ENCODE measurements around the gene SUPT3H. TPM values are rescaled to one million over a fixed set of nuclear protein-coding genes. Genes with fewer than 3 reads are reported as not detected.

SUPT3H gene
- total RNA-seq, 1 donor = 4.7 TPM

- H3K79me2 ChIP-seq (ENCODE audit: insufficient read depth, low read length) = no peaks in the 10 kb centered on the region
- no peaks in the 10 kb centered on the region for H4K20me1 ChIP-seq (ENCODE audit: insufficient read depth, low read length)
- H3K4me1 ChIP-seq (ENCODE audit: insufficient read depth, low read length) = no peaks in the 10 kb centered on the region
- H3K36me3 ChIP-seq (ENCODE audit: insufficient read depth, low read length) = no peaks in the 10 kb centered on the region
- H3K4me3 ChIP-seq (ENCODE audit: insufficient read depth, low read length) = no peak overlapping the region
- no peaks in the 10 kb centered on the region for H3K27me3 ChIP-seq (ENCODE audit: insufficient read depth, low read length)
- H2AFZ ChIP-seq (ENCODE audit: low read length) = no peak overlapping the region
- no peak for TF ChIP-seq CTCF (IDR thresholded peaks at IDR 0.05; ENCODE audit: extremely low read depth, low read depth, low read length)
- no peaks in the 10 kb centered on the region for H3K9me3 ChIP-seq (ENCODE audit: low read depth, low read length)
- no peak overlapping the region for H3K4me2 ChIP-seq (ENCODE audit: insufficient read depth, low read length)
- DNase-seq (ENCODE audit: insufficient read length, low spot score, missing footprints) = no peak
- no peak overlapping the region for H3K27ac ChIP-seq (ENCODE audit: low read depth, low read length)
These were observed 451.2 kb downstream of the SUPT3H start for GRCh38 chr6:44926556-44926955.

GRCh38 chr6:44925100-44925739 lies 452.5 kb downstream of the SUPT3H start:
- no peak for TF ChIP-seq CTCF (IDR thresholded peaks at IDR 0.05; ENCODE audit: extremely low read depth, low read depth, low read length)
- Histone ChIP-seq H3K4me1 (ENCODE audit: insufficient read depth, low read length) (peaks cover 4% of the 10 kb centered on the region), H3K4me2 (ENCODE audit: insufficient read depth, low read length) (peak overlapping the region; percentile 29), H4K20me1 (ENCODE audit: insufficient read depth, low read length) (no peaks in the 10 kb centered on the region), H3K9me3 (ENCODE audit: low read depth, low read length) (no peaks in the 10 kb centered on the region), H3K4me3 (ENCODE audit: insufficient read depth, low read length) (no peak overlapping the region), H2AFZ (ENCODE audit: low read length) (peak overlapping the region; percentile 38), H3K79me2 (ENCODE audit: insufficient read depth, low read length) (no peaks in the 10 kb centered on the region), H3K27me3 (ENCODE audit: insufficient read depth, low read length) (no peaks in the 10 kb centered on the region), H3K27ac (ENCODE audit: low read depth, low read length) (peak overlapping the region; percentile 18), H3K36me3 (ENCODE audit: insufficient read depth, low read length) (no peaks in the 10 kb centered on the region)
- DNase-seq (ENCODE audit: insufficient read length, low spot score, missing footprints) = peak; percentile 38

GRCh38 chr6:44923444-44923843 lies 454.3 kb downstream of the SUPT3H start:
- Histone ChIP-seq H2AFZ (ENCODE audit: low read length) (no peak overlapping the region), H3K9me3 (ENCODE audit: low read depth, low read length) (no peaks in the 10 kb centered on the region), H3K27ac (ENCODE audit: low read depth, low read length) (no peak overlapping the region), H3K36me3 (ENCODE audit: insufficient read depth, low read length) (no peaks in the 10 kb centered on the region), H3K4me2 (ENCODE audit: insufficient read depth, low read length) (no peak overlapping the region), H3K79me2 (ENCODE audit: insufficient read depth, low read length) (no peaks in the 10 kb centered on the region), H3K27me3 (ENCODE audit: insufficient read depth, low read length) (no peaks in the 10 kb centered on the region), H3K4me3 (ENCODE audit: insufficient read depth, low read length) (no peak overlapping the region), H4K20me1 (ENCODE audit: insufficient read depth, low read length) (no peaks in the 10 kb centered on the region), H3K4me1 (ENCODE audit: insufficient read depth, low read length) (peaks cover 4% of the 10 kb centered on the region)
- no peak for DNase-seq (ENCODE audit: insufficient read length, low spot score, missing footprints)
- TF ChIP-seq CTCF (IDR thresholded peaks at IDR 0.05; ENCODE audit: extremely low read depth, low read depth, low read length) = no peak

GRCh38 chr6:44921798-44922197 lies 455.9 kb downstream of the SUPT3H start:
- Histone ChIP-seq H3K27me3 (ENCODE audit: insufficient read depth, low read length) (no peaks in the 10 kb centered on the region), H4K20me1 (ENCODE audit: insufficient read depth, low read length) (no peaks in the 10 kb centered on the region), H3K36me3 (ENCODE audit: insufficient read depth, low read length) (no peaks in the 10 kb centered on the region), H3K4me1 (ENCODE audit: insufficient read depth, low read length) (peaks cover 4% of the 10 kb centered on the region), H3K4me2 (ENCODE audit: insufficient read depth, low read length) (no peak overlapping the region), H3K27ac (ENCODE audit: low read depth, low read length) (no peak overlapping the region), H2AFZ (ENCODE audit: low read length) (no peak overlapping the region), H3K79me2 (ENCODE audit: insufficient read depth, low read length) (no peaks in the 10 kb centered on the region), H3K4me3 (ENCODE audit: insufficient read depth, low read length) (no peak overlapping the region), H3K9me3 (ENCODE audit: low read depth, low read length) (no peaks in the 10 kb centered on the region)
- TF ChIP-seq CTCF (IDR thresholded peaks at IDR 0.05; ENCODE audit: extremely low read depth, low read depth, low read length) = no peak
- no peak for DNase-seq (ENCODE audit: insufficient read length, low spot score, missing footprints)

Data from osteoblast (primary cell).